ENCODE data around the gene PDXDC1. TPM values are rescaled to one million over a fixed set of nuclear protein-coding genes. Genes with fewer than 3 reads are reported as not detected.
"Not testable (repeated sequence)": the region's sequence is repeated elsewhere in the genome, so short reads cannot be mapped to it uniquely, and the experiment has no call there.

PDXDC1 gene
- polyA plus RNA-seq, 3 donors: 96.3 to 114 (median 110) TPM

- not testable (repeated sequence) for DNase-seq (ENCODE audit: extremely low read depth in 1 of 11, low read depth in 9 of 11, low spot score in 4 of 11)
These were observed 101.3 kb downstream of the PDXDC1 start for GRCh38 chr16:15076161-15076560.

- DNase-seq (ENCODE audit: extremely low read depth in 1 of 11, low read depth in 9 of 11, low spot score in 4 of 11): not testable (repeated sequence)
These were observed 106.1 kb downstream of the PDXDC1 start for GRCh38 chr16:15080883-15081282.

GRCh38 chr16:15082788-15083187 lies 108.0 kb downstream of the PDXDC1 start:
- DNase-seq (ENCODE audit: extremely low read depth in 1 of 11, low read depth in 9 of 11, low spot score in 4 of 11): not testable (repeated sequence)

- DNase-seq (ENCODE audit: extremely low read depth in 1 of 11, low read depth in 9 of 11, low spot score in 4 of 11): not testable (repeated sequence)
These were observed 115.9 kb downstream of the PDXDC1 start for GRCh38 chr16:15090663-15091269.

- DNase-seq (ENCODE audit: extremely low read depth in 1 of 11, low read depth in 9 of 11, low spot score in 4 of 11): not testable (repeated sequence)
These were observed 118.7 kb downstream of the PDXDC1 start for GRCh38 chr16:15093571-15093954.

- DNase-seq (ENCODE audit: extremely low read depth in 1 of 11, low read depth in 9 of 11, low spot score in 4 of 11): peak; percentile 75 to 89 (median 86)
These were observed 119.4 kb downstream of the PDXDC1 start, which contains the start of gene RRN3 for GRCh38 chr16:15093955-15094827. Gene RRN3 (minus strand): TSS chr16:15094272. CDS start chr16:15094233, 39 bp downstream.

- not testable (repeated sequence) for DNase-seq (ENCODE audit: extremely low read depth in 1 of 11, low read depth in 9 of 11, low spot score in 4 of 11)
These were observed 121.8 kb downstream of the PDXDC1 start for GRCh38 chr16:15096583-15096972.

- DNase-seq (ENCODE audit: extremely low read depth in 1 of 11, low read depth in 9 of 11, low spot score in 4 of 11): not testable (repeated sequence)
These were observed 124.6 kb downstream of the PDXDC1 start for GRCh38 chr16:15099366-15099909.

- not testable (repeated sequence) for DNase-seq (ENCODE audit: extremely low read depth in 1 of 11, low read depth in 9 of 11, low spot score in 4 of 11)
These were observed 125.7 kb downstream of the PDXDC1 start for GRCh38 chr16:15100372-15100987.

- DNase-seq (ENCODE audit: extremely low read depth in 1 of 11, low read depth in 9 of 11, low spot score in 4 of 11): not testable (repeated sequence)
These were observed 153.0 kb downstream of the PDXDC1 start for GRCh38 chr16:15127641-15128425.

- DNase-seq (ENCODE audit: extremely low read depth in 1 of 11, low read depth in 9 of 11, low spot score in 4 of 11): not testable (repeated sequence)
These were observed 155.6 kb downstream of the PDXDC1 start for GRCh38 chr16:15130256-15130932.

GRCh38 chr16:15130943-15131700 lies 156.3 kb downstream of the PDXDC1 start:
- DNase-seq (ENCODE audit: extremely low read depth in 1 of 11, low read depth in 9 of 11, low spot score in 4 of 11): not testable (repeated sequence)

- not testable (repeated sequence) for DNase-seq (ENCODE audit: extremely low read depth in 1 of 11, low read depth in 9 of 11, low spot score in 4 of 11)
These were observed 158.0 kb downstream of the PDXDC1 start for GRCh38 chr16:15132719-15133428.

- not testable (repeated sequence) for DNase-seq (ENCODE audit: extremely low read depth in 1 of 11, low read depth in 9 of 11, low spot score in 4 of 11)
These were observed 158.7 kb downstream of the PDXDC1 start for GRCh38 chr16:15133554-15133953.

GRCh38 chr16:15134752-15135482 lies 160.1 kb downstream of the PDXDC1 start:
- not testable (repeated sequence) for DNase-seq (ENCODE audit: extremely low read depth in 1 of 11, low read depth in 9 of 11, low spot score in 4 of 11)

Data from renal cortex interstitium (tissue), 11 donors.